ENCODE data around the gene GSTCD.
"Not testable (repeated sequence)": the region's sequence is repeated elsewhere in the genome, so short reads cannot be mapped to it uniquely, and the experiment has no call there.

The GSTCD gene

GRCh38 chr4:105670684-105671083 lies 37.9 kb upstream of the GSTCD start:
- no peak for TF ChIP-seq CTCF (IDR thresholded peaks at IDR 0.05; ENCODE audit: control extremely low read depth, extremely low read depth, low read depth, missing control alignments)
- CTCF ChIA-PET, result no interaction called here
- POLR2A ChIA-PET, result no interaction called here
- DNase-seq (ENCODE audit: extremely low spot score), result no peak

- CTCF ChIA-PET, result interaction anchor here (1.2 kb wide), 1 partner anchor 151 kb away, joined by 3 read pairs; no protein-coding TSS in a partner anchor
- POLR2A ChIA-PET, result no interaction called here
- DNase-seq (ENCODE audit: extremely low spot score), result no peak
- no peak for TF ChIP-seq CTCF (IDR thresholded peaks at IDR 0.05; ENCODE audit: control extremely low read depth, extremely low read depth, low read depth, missing control alignments)
Measured at GRCh38 chr4:105671301-105671700, 37.3 kb upstream of the GSTCD start.

GRCh38 chr4:105674011-105674410 lies 34.6 kb upstream of the GSTCD start:
- ChIA-PET POLR2A (no interaction called here), CTCF (no interaction called here)
- DNase-seq (ENCODE audit: extremely low spot score), result no peak

GRCh38 chr4:105677709-105678108 lies 30.9 kb upstream of the GSTCD start:
- TF ChIP-seq CTCF (IDR thresholded peaks at IDR 0.05; ENCODE audit: control extremely low read depth, extremely low read depth, low read depth, missing control alignments), result no peak
- CTCF ChIA-PET, result interaction anchor here (1.2 to 1.8 kb wide), 4 partner anchors 10 to 204 kb away, joined by 3 to 7 read pairs (median 4); partner anchors contain the start of gene PPA2
- POLR2A ChIA-PET, result no interaction called here
- no peak for DNase-seq (ENCODE audit: extremely low spot score)

More at GRCh38 chr4:105674011-105674410, 34.6 kb upstream of the GSTCD start:
- no peak for TF ChIP-seq CTCF (IDR thresholded peaks at IDR 0.05; ENCODE audit: control extremely low read depth, extremely low read depth, low read depth, missing control alignments)

- DNase-seq (ENCODE audit: extremely low spot score), result no peak
- ChIA-PET POLR2A (no interaction called here), CTCF (interaction anchor here (1.5 kb wide), 1 partner anchor 15 kb away, joined by 4 read pairs; no protein-coding TSS in a partner anchor)
- no peak for TF ChIP-seq CTCF (IDR thresholded peaks at IDR 0.05; ENCODE audit: control extremely low read depth, extremely low read depth, low read depth, missing control alignments)
Measured at GRCh38 chr4:105679186-105679585, 29.4 kb upstream of the GSTCD start.

- POLR2A ChIA-PET, result no interaction called here
- no peak for TF ChIP-seq CTCF (IDR thresholded peaks at IDR 0.05; ENCODE audit: control extremely low read depth, extremely low read depth, low read depth, missing control alignments)
- DNase-seq (ENCODE audit: extremely low spot score), result no peak
- CTCF ChIA-PET, result interaction anchor here (0.7 to 2.5 kb wide), 3 partner anchors 15 to 25 kb away, joined by 3 to 6 read pairs (median 6); partner anchors contain the start of genes GSTCD and INTS12
Measured at GRCh38 chr4:105683038-105683437, 25.5 kb upstream of the GSTCD start.

- POLR2A ChIA-PET, result no interaction called here
- CTCF ChIA-PET, result no interaction called here
- DNase-seq (ENCODE audit: extremely low spot score), result no peak
- no peak for TF ChIP-seq CTCF (IDR thresholded peaks at IDR 0.05; ENCODE audit: control extremely low read depth, extremely low read depth, low read depth, missing control alignments)
Measured at GRCh38 chr4:105686571-105686970, 22.0 kb upstream of the GSTCD start.

GRCh38 chr4:105694812-105695211 lies 13.8 kb upstream of the GSTCD start:
- DNase-seq (ENCODE audit: extremely low spot score); POLR2A ChIA-PET: not testable (repeated sequence)
- CTCF ChIA-PET, result interaction anchor here (1.4 kb wide), 1 partner anchor 220 kb away, joined by 3 read pairs; the partner anchor contains the start of gene PPA2

GRCh38 chr4:105695832-105696231 lies 12.8 kb upstream of the GSTCD start:
- POLR2A ChIA-PET; DNase-seq (ENCODE audit: extremely low spot score): not testable (repeated sequence)
- CTCF ChIA-PET, result interaction anchor here (1.4 kb wide), 1 partner anchor 221 kb away, joined by 3 read pairs; the partner anchor contains the start of gene PPA2
